Measurements from ENCODE around the gene NCOA1.
A peak's percentile ranks its signal among the peaks of the same experiment; 100 is the strongest.
"Not testable (repeated sequence)": the region's sequence is repeated elsewhere in the genome, so short reads cannot be mapped to it uniquely, and the experiment has no call there.

NCOA1 gene
- 69.7 to 99.7 (median 91.9) reads per million in 3 experiments for total RNA-seq

DNA sequence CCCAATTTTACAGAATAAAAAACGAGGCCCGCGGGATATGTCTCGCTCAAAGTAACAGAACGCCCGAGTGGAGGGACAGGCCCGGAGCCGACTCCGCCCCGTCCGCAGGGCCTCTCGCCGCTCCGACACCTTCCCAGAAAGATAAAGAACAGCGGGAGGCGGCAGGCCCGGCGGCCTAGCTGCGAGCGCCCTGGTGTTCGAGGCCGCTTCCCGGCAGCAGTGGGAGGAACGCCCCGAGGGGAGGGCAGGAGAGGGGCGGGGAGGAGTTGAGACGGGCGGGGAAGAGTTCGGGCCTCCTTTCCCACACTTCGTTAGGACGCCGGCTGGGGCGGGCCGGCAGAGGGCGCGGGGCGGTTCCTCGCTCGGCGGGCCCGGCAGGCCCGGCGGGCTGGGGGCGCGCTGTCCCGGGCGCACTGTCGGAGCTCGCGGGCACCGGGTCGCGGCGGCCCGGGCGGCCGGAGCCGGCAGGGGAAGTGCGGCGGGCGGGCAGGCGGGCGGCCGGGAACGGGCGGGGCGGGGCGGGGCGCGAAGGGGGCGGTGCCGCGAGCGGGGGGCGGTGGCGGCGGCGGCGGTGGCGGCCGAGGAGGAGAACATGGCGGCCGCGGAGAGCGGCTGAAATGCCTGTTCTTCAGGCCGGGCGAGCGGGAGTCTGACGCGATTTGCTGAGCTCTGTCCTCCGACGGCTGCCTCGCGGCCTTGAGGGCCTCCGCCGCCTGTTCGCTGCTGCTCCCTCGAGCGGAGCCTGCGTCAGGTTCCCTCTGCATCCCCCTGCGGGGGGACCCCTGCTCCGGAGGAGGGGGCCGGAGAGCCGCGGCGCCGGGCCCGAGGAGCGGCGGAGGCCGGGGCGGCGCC lies at the start of gene NCOA1:
Gene NCOA1, plus strand, starts transcription at position 565 of the 852 bp plus-strand sequence. CDS start 167,424 bp downstream, outside the sequence.
- peak; percentile 90 for DNase-seq

DNA sequence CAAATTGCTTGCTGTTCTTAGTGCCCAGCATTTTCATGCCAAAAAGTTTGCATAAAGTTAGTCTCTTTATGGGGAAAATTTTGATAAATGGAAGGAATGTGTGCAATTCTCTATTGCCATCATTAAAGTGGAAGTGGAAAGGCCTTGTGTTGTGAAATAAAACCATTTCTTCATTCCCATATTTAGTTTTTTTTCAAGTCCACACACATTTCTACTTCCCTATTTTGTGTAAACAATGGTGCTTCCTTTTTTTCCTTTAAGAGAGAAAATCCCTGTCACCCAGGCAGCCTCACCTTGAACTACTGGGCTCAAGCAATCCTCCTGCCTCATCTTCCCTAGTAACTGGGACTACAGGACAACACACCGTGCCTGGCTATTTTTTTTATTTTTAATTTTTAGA lies 42.3 kb upstream of the NCOA1 start:
- DNase-seq, result no peak

DNA sequence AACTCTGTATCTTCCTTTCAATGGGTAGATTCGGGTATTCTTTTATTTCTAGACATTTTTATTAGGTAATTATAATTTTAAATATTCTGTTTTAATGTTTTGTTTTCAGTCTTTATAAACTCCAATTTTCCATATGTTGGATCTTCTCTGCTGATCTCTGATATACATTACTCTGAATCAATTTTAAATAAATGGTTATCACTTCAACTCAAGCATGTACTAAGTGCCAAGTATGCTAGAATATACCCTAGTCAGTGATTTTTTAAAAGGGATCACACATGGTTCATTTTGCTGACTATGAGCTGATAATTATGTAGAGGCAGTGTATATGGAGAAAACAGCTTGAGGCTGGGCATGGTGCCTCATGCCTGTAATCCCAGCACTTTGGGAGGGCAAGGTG lies 41.7 kb upstream of the NCOA1 start:
- no peak for DNase-seq

DNA sequence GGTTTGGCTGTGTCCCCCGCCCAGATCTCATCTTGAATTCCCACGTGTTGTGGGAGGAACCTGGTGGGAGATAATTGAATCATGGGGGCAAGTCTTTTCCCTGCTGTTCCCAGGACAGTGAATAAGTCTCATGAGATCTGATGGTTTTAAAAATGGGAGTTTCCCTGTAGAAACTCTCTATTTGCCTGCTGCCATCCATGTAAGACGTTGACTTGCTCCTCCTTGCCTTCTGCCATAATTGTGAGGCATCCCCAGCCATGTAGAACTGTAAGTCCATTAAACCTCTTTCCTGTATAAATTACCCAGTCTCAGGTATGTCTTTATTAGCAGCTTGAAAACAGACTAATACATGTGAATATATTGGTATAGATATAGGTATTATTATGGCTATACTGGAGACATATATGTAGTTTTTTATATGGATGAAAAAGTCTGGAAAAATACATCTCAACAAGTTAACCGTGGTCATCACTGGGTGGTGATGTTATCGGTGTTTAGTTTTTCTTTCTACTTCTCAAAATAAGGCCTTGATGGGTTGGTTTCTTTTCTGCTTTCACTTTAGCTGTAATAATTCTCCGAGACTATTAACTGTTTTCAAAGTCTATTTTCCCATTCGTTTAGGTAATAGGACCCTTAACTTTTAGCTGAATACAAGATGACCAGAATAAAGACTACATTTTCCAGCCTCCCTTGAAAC lies 39.1 kb upstream of the NCOA1 start:
- DNase-seq, result no peak

DNA sequence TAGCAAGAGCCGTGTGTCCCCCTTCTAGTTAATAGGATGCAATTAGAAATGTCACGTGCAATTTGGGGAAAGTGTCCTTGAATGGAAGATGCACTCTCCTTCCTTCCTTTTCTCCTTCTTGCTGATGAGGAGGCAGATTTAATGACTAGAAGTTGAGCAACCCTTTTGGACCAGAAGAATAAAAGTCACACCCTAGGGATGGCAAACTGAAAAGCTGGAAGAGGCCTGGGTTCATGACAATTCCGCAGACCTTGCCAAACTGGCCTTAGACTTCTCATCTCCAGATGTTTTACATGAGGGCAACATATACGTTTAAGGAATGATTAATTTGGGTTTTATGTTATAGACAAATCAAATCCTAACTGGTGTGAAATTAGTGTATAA lies 38.6 kb upstream of the NCOA1 start:
- DNase-seq, result no peak

GRCh38 chr2:24453379-24454073 lies 37.5 kb upstream of the NCOA1 start:
- DNase-seq, result no peak

DNA sequence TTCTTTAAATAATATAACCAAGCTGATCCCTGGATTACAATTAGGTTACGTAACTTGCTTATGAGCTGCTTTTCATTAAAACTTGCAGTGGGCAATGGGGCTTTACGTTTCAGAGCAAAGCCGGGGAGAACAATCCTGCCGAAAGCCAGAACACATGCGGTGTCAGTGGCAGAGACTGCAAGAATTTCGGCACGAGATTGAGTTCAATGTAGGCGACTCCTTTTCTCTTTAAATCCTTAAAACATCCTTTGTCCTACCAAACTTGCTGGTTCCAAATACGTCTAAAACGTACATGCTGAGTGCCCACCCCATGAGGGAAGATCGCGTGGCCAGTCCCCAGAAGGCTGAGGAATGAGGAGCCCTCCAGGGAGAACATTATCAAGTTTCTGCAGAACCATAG lies 36.8 kb upstream of the NCOA1 start:
- DNase-seq, result no peak

GRCh38 chr2:24456599-24457556 lies 34.2 kb upstream of the NCOA1 start:
- DNase-seq, result no peak

DNA sequence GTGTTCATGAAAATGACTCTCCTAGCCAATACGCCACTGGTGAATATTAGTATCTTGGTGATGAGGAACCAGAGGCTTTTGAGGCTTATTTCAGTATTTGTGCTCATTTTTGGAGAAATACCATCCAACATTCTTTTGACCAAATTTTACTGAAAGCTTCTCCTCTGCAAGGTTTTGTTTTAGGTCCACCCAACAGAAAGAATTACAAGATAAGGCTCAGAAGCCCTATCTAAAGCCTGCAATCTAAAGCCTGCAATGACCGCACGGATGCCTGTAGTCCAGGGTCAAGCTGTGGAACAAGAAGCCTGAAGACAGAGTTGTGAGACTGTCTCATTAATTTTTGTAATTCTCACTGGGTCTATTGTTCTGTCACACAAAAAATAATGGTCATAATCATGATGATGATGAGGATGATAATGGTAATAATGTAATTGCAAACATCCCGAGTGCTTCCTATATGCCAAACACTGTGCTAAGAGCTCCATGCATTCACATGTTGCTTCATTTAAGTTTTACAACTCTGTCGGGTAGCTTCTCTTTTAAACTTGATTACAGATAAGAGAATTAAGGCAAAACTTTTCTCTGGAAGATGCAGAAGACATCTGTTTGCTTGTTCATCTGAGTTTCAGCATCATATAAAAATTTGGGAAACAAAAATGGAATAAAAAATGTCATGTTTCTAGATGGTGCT lies 33.2 kb upstream of the NCOA1 start:
- DNase-seq, result no peak

GRCh38 chr2:24459224-24460161 lies 31.6 kb upstream of the NCOA1 start:
- DNase-seq, result no peak

DNA sequence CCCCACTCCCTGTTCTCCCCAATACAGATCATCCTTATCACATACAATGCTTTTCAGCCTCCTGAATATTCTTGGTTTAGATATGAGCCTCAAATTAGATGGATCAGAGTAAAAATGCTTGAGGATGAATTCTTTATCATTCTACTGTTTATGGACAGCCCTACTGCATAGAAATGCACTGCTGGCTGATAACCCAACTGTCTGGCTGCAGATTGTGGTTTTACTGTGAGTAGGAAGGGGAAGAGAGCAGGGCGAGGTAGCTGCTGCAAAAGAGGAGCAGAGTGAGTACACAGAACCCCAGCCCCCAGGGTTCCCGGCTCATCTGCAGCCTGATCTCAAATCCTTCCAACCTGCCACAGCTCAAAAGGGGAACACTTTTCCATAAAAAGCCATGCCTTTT lies 29.4 kb upstream of the NCOA1 start:
- DNase-seq, result no peak

- DNase-seq, result no peak
Measured at GRCh38 chr2:24463271-24463670, 27.8 kb upstream of the NCOA1 start.

DNA sequence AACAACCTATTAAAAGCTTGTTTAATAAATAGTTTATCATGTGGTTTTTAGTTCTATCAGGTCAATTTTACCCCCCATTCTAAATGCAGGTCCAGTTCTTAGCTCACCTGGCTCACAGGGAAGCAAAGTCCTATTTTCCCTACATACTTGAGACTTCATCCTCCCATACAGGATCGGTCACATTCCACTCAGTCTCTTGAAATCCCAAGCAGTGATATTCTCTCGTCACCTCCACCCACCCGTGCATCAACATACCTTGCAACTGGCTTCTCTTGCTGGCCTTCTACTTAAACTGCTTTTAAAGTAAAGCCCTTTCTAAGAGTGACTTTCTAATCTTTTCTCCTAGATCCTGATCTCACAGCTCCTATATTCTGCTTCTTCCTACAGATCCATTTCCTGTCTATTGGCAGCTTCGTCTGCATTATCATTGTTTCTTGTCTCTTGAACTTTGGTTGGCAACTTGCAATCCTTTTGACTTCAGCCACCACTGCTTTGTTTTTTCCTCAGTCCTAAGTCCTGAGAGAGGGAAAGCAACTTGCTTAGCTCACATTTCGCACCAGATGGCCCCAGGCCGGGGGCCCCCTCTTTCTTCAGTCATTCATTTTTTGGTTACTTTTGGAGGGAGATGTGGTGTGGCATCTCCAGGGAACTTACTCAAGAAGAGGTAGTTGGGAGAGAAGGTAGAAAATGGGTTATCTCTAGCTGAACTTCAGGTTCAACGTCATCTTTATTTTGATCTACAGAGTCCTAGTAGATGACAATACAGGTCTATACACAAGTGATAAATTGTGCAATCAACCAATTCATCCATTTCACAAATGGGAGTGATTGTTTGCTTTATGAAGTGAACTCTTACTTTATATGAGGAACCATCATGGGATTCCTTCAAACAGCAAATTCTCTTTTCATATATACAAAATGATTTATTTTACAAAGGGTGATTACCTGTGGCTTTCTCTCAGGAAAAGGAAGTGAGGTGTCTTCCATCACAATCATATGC lies 23.9 kb upstream of the NCOA1 start:
- no peak for DNase-seq

DNA sequence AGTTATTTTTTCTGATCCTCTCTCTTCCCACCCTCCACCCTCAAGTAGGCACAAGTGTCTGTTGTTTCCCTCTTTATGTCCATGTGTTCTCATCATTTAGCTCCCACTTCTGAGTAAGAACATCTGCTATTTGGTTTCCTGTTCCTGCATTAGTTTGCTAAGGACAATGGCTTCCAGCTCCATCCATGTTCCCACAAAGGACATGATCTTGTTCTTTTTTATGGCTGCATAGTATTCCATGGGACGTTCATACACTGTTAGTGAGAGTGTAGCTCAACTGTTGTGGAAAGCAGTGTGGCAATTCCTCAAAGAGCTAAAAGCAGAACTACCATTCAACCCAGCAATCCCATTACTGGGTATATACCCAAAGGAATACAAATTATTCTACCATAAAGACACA lies 22.6 kb upstream of the NCOA1 start:
- not testable (repeated sequence) for DNase-seq

- DNase-seq, result no peak
Measured at GRCh38 chr2:24469148-24469650, 21.9 kb upstream of the NCOA1 start.

DNA sequence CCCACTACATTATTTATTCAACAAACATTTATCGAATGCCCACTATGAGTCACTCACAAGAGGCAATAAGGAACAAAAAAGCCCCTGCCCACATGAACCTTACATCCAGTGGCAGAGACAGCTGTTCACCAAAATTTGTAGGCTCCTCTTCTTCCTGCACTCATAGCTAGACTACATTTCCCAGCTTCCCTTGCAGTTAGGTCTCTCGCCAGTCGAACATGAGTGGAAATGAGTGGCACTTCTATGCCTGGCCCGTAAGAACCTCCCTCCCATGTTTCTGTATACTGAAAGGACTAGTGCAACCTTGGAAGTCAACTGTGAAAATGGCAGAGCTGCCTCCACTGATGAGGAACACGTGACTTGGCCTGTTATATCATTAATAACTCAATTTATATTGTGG lies 19.4 kb upstream of the NCOA1 start:
- DNase-seq, result peak; percentile 7

DNA sequence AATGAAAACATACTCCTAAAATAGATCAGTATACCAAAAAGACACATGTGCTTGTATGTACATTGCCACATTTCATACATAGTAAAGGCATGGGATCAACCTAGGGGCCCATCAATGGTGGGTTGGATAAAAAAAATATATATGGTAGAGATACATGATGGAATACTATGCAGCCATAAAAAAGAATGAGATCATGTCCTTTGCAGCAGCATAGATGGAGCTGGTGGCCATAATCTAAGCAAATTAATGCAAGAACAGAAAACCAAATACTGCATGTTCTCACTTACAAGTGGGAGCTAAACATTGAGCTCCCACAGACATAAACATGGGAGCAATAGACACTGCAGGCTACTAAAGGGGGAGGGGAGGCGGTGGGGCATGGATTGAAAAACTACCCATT lies 18.6 kb upstream of the NCOA1 start:
- DNase-seq, result no peak

GRCh38 chr2:24473626-24474025 lies 17.4 kb upstream of the NCOA1 start:
- DNase-seq, result no peak

GRCh38 chr2:24474053-24474452 lies 17.0 kb upstream of the NCOA1 start:
- no peak for DNase-seq

Measured in central memory CD4-positive, alpha-beta T cell (primary cell).